ENCODE measurements around the gene SIPA1L3.

Gene SIPA1L3

DNA sequence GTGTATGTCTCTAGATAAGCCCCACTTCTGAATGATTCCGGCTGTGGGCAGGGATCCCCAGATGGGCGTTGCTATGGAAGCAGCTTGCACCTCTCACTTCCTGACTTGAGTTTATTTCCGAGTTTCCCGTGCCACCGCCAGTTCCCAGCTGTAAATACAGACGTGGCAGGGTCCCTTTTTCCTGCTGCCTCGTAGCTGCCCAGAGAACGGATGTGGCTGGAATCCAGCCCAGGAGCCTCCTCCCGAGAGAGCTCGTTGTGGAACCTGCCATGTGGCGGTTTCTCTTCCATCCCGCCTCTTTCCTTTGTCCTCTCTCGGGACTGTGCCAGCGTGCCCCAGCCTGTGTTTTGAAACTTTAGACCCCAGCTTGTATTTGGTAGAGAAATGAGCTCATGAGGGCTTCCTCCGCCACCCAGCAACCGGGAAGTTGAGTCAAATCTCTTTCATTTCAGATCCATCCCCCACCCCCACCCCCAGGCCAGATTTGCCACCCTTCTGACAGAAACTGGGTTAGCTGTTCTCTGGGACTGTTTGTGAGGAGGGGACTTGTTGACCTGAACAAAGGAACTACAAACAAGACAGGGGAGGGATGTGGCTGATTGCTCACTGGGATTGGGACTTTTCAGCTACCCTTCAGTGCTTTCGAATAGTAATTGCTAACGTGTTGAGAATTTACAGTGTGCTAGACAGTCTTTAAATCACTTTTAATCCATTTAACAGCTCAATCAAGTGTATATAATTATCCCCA lies 96.6 kb downstream of the SIPA1L3 start:
- Histone ChIP-seq H3K36me3 (ENCODE audit: control insufficient read depth in 4 of 4, insufficient read depth in 4 of 4, low read length in 3 of 4) (no peaks in the 10 kb centered on the region), H3K27me3 (replicated peaks in 2 of 5; ENCODE audit: control insufficient read depth in 4 of 5, insufficient read depth in 5 of 5, low read length in 4 of 5) (no peaks in the 10 kb centered on the region), H3K9me3 (ENCODE audit: control extremely low read depth in 1 of 5, control insufficient read depth in 4 of 5, insufficient read depth in 2 of 5, low read depth in 1 of 5, low read length in 4 of 5) (no peaks in the 10 kb centered on the region), H3K4me1 (ENCODE audit: control extremely low read depth in 1 of 4, control insufficient read depth in 4 of 4, insufficient read depth in 4 of 4, low read length in 3 of 4) (peaks cover 9 to 53% (median 43%) of the 10 kb centered on the region in 4 experiments), H3K27ac (ENCODE audit: insufficient read depth in 1 of 2, low read depth in 1 of 2, low read length in 2 of 2, poor library complexity in 1 of 2, severe bottlenecking in 2 of 2) (peak overlapping the region; percentile 72 to 84), H3K4me3 (ENCODE audit: control insufficient read depth in 1 of 7, extremely low read depth in 1 of 7, insufficient read depth in 4 of 7, low read depth in 2 of 7, low read length in 6 of 7) (peak overlapping the region in 6 of 7 experiments; percentile 31 to 72 (median 65))
- peak in 2 of 3 donors; percentile 82 to 87 for DNase-seq
- WGBS (ENCODE audit: insufficient coverage), result 0% methylated on average over 15 of the region's 18 CpGs
- POLR2A ChIA-PET, result interaction anchor here (0.5 to 3.1 kb wide), 7 partner anchors 12 to 102 kb away, joined by 3 to 14 read pairs (median 3); no protein-coding TSS in a partner anchor
- CTCF ChIA-PET, result interaction anchor here (0.6 to 4.4 kb wide), 15 partner anchors 9 to 631 kb away, joined by 3 to 23 read pairs (median 4); partner anchors contain the start of genes SIPA1L3 and WDR87

DNA sequence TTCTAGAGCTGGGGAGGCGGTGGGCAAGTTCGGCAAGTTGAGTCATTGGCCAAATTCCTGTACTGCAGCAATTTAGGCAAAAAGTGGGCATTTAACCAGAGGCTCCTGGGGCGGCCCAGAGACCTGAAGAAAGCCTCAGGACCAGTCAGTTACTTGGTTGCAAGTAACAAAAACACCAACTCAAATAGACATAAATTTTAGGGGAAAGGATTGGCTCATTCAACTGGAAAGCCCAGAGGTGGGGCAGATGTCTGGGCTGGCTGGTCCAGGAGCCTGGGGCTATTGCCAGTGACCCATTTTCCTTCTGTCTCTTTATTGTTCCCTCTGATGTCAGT lies 97.1 kb downstream of the SIPA1L3 start:
- Histone ChIP-seq H3K36me3 (ENCODE audit: control insufficient read depth in 4 of 4, insufficient read depth in 4 of 4, low read length in 3 of 4) (no peaks in the 10 kb centered on the region), H3K27me3 (replicated peaks in 2 of 5; ENCODE audit: control insufficient read depth in 4 of 5, insufficient read depth in 5 of 5, low read length in 4 of 5) (no peaks in the 10 kb centered on the region), H3K4me3 (ENCODE audit: control insufficient read depth in 1 of 7, extremely low read depth in 1 of 7, insufficient read depth in 4 of 7, low read depth in 2 of 7, low read length in 6 of 7) (peak overlapping the region in 6 of 7 experiments; percentile 31 to 72 (median 65)), H3K9me3 (ENCODE audit: control extremely low read depth in 1 of 5, control insufficient read depth in 4 of 5, insufficient read depth in 2 of 5, low read depth in 1 of 5, low read length in 4 of 5) (no peaks in the 10 kb centered on the region), H3K27ac (ENCODE audit: insufficient read depth in 1 of 2, low read depth in 1 of 2, low read length in 2 of 2, poor library complexity in 1 of 2, severe bottlenecking in 2 of 2) (peak overlapping the region; percentile 72 to 84), H3K4me1 (ENCODE audit: control extremely low read depth in 1 of 4, control insufficient read depth in 4 of 4, insufficient read depth in 4 of 4, low read length in 3 of 4) (peaks cover 9 to 53% (median 43%) of the 10 kb centered on the region in 4 experiments)
- no peak for DNase-seq
- ChIA-PET CTCF (interaction anchor here (1.0 to 4.4 kb wide), 10 partner anchors 8 to 103 kb away, joined by 3 to 23 read pairs (median 4); partner anchors contain the start of genes SIPA1L3 and WDR87), POLR2A (interaction anchor here (1.1 to 3.1 kb wide), 5 partner anchors 12 to 98 kb away, joined by 3 to 14 read pairs (median 4); no protein-coding TSS in a partner anchor)
- 50% methylated on average over 2 of the region's 3 CpGs for WGBS (ENCODE audit: insufficient coverage)

DNA sequence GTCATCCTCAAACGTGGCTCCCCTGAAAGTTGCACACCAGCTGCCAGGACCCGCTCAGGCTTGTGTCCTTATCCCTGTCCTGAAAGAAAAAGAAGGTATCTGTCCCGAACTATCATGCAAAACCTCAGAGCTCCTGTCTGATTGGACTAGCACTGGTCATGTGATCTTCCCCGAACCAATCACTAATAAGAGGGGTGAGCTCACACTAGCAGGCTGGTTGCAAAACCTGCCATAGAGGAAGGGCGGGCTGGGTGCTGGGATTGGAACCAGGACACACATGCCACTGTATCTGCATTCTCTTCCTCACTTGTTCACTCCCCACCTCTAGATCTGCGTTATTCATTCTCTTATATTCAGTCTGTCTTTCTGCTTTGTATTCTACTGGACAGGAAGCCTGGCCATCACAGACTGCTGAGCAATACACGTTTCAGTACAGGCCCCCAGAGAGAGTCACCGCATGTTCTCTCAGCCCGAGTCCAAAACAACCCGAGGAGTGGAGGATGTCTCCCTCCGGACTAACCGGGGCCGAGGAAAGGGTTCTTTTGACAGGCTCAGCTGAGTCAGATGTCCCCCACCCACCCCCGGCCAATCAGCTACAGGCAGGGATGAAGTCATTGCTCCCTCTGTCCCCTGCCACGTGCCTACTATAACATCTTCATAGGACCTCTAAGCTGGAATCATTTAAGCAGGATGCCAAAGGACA lies 97.7 kb downstream of the SIPA1L3 start:
- H3K9me3 ChIP-seq (ENCODE audit: control extremely low read depth in 1 of 5, control insufficient read depth in 4 of 5, insufficient read depth in 2 of 5, low read depth in 1 of 5, low read length in 4 of 5), result no peaks in the 10 kb centered on the region
- H3K27ac ChIP-seq (ENCODE audit: insufficient read depth in 1 of 2, low read depth in 1 of 2, low read length in 2 of 2, poor library complexity in 1 of 2, severe bottlenecking in 2 of 2), result peak overlapping the region; percentile 18 to 84
- POLR2A ChIA-PET, result interaction anchor here (1.1 to 3.1 kb wide), 4 partner anchors 13 to 99 kb away, joined by 3 to 14 read pairs (median 4); no protein-coding TSS in a partner anchor
- peak; percentile 63 to 81 (median 81) for DNase-seq
- peaks cover 10 to 53% (median 46%) of the 10 kb centered on the region in 4 experiments for H3K4me1 ChIP-seq (ENCODE audit: control extremely low read depth in 1 of 4, control insufficient read depth in 4 of 4, insufficient read depth in 4 of 4, low read length in 3 of 4)
- WGBS (ENCODE audit: insufficient coverage), result 62% methylated on average over 11 of the region's 15 CpGs
- H3K27me3 ChIP-seq (replicated peaks in 2 of 5; ENCODE audit: control insufficient read depth in 4 of 5, insufficient read depth in 5 of 5, low read length in 4 of 5), result no peaks in the 10 kb centered on the region
- CTCF ChIA-PET, result interaction anchor here (0.9 to 4.4 kb wide), 10 partner anchors 8 to 103 kb away, joined by 3 to 23 read pairs (median 4); partner anchors contain the start of genes SIPA1L3 and WDR87
- H3K36me3 ChIP-seq (ENCODE audit: control insufficient read depth in 4 of 4, insufficient read depth in 4 of 4, low read length in 3 of 4), result peaks cover 0 to 4% (median 0%) of the 10 kb centered on the region in 4 experiments
- H3K4me3 ChIP-seq (ENCODE audit: control insufficient read depth in 1 of 7, extremely low read depth in 1 of 7, insufficient read depth in 4 of 7, low read depth in 2 of 7, low read length in 6 of 7), result peak overlapping the region in 4 of 7 experiments; percentile 64 to 72 (median 69)

DNA sequence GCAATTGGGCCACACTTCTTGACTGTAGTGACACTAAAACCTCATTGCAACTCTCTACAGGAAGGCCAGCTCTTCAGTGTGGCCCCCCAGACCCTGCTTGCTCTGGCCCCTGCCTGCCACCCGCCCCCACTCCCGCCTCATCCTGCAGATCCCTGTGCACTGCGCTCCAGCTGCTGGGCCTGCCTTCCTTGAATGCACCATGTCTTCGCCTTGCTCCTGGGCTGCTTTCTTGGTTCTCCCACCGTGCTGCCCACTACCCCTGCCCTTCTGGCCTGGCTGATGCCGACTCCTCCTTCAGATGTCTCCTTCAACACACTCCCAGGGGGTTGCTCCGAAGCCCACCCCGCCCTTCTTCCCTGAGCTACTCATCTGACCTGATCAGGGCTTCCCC lies 98.2 kb downstream of the SIPA1L3 start:
- ChIA-PET CTCF (interaction anchor here (0.9 to 4.4 kb wide), 3 partner anchors 10 to 14 kb away, joined by 3 to 23 read pairs (median 4); no protein-coding TSS in a partner anchor), POLR2A (interaction anchor here (1.8 to 3.1 kb wide), 2 partner anchors 14 to 18 kb away, joined by 4 to 14 read pairs; no protein-coding TSS in a partner anchor)
- DNase-seq, result no peak
- Histone ChIP-seq H3K27ac (ENCODE audit: insufficient read depth in 1 of 2, low read depth in 1 of 2, low read length in 2 of 2, poor library complexity in 1 of 2, severe bottlenecking in 2 of 2) (peak overlapping the region; percentile 18 to 58), H3K27me3 (replicated peaks in 2 of 5; ENCODE audit: control insufficient read depth in 4 of 5, insufficient read depth in 5 of 5, low read length in 4 of 5) (no peaks in the 10 kb centered on the region), H3K9me3 (ENCODE audit: control extremely low read depth in 1 of 5, control insufficient read depth in 4 of 5, insufficient read depth in 2 of 5, low read depth in 1 of 5, low read length in 4 of 5) (no peaks in the 10 kb centered on the region), H3K4me3 (ENCODE audit: control insufficient read depth in 1 of 7, extremely low read depth in 1 of 7, insufficient read depth in 4 of 7, low read depth in 2 of 7, low read length in 6 of 7) (no peak overlapping the region), H3K4me1 (ENCODE audit: control extremely low read depth in 1 of 4, control insufficient read depth in 4 of 4, insufficient read depth in 4 of 4, low read length in 3 of 4) (peaks cover 12 to 51% (median 49%) of the 10 kb centered on the region in 4 experiments), H3K36me3 (ENCODE audit: control insufficient read depth in 4 of 4, insufficient read depth in 4 of 4, low read length in 3 of 4) (peaks cover 0 to 4% (median 0%) of the 10 kb centered on the region in 4 experiments)
- 90% methylated on average over 6 of the region's 8 CpGs for WGBS (ENCODE audit: insufficient coverage)

DNA sequence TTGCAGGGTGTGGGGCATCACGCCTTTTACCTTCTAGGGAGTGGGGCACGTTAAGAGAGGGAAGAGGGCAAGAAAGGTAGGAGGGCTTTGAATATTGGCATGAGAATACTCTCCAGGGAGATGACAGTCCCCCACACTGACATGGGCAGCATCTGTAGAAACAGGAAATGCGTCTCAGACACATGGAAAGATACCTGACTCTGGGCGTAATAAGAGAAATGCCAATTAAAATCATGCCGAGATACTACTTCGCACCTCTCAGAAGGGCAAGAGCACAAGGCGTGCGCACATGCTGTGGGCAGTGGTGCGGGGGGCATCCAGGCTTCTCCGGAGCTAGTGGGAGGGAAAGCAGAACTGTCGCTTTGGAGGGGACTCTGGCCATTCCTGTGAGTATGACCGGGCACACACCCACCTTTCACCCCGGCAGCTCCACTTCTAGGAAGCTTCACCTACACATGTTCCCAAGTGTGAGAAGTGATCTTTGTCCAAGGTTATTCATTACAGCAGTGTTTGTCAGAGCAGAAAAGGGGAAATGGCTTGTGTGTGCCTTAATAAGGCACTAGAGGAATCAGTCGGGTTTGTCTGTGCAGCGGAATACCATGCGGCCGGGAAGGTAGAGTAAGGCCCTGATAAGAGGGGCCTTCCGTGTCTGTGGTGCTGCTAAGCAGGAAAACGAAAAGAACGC lies 99.5 kb downstream of the SIPA1L3 start:
- H3K4me1 ChIP-seq (ENCODE audit: control extremely low read depth in 1 of 4, control insufficient read depth in 4 of 4, insufficient read depth in 4 of 4, low read length in 3 of 4), result peaks cover 12 to 51% (median 47%) of the 10 kb centered on the region in 4 experiments
- no peak overlapping the region for H3K27ac ChIP-seq (ENCODE audit: insufficient read depth in 1 of 2, low read depth in 1 of 2, low read length in 2 of 2, poor library complexity in 1 of 2, severe bottlenecking in 2 of 2)
- CTCF ChIA-PET, result interaction anchor here (4.4 kb wide), 1 partner anchor 13 kb away, joined by 23 read pairs; no protein-coding TSS in a partner anchor
- no peaks in the 10 kb centered on the region for H3K9me3 ChIP-seq (ENCODE audit: control extremely low read depth in 1 of 5, control insufficient read depth in 4 of 5, insufficient read depth in 2 of 5, low read depth in 1 of 5, low read length in 4 of 5)
- POLR2A ChIA-PET, result no interaction called here
- H3K36me3 ChIP-seq (ENCODE audit: control insufficient read depth in 4 of 4, insufficient read depth in 4 of 4, low read length in 3 of 4), result peaks cover 0 to 4% (median 0%) of the 10 kb centered on the region in 4 experiments
- peak in 1 of 3 donors; percentile 53 for DNase-seq
- WGBS (ENCODE audit: insufficient coverage), result 72% methylated on average over 18 of the region's 20 CpGs
- no peak overlapping the region for H3K4me3 ChIP-seq (ENCODE audit: control insufficient read depth in 1 of 7, extremely low read depth in 1 of 7, insufficient read depth in 4 of 7, low read depth in 2 of 7, low read length in 6 of 7)
- H3K27me3 ChIP-seq (replicated peaks in 2 of 5; ENCODE audit: control insufficient read depth in 4 of 5, insufficient read depth in 5 of 5, low read length in 4 of 5), result no peaks in the 10 kb centered on the region

DNA sequence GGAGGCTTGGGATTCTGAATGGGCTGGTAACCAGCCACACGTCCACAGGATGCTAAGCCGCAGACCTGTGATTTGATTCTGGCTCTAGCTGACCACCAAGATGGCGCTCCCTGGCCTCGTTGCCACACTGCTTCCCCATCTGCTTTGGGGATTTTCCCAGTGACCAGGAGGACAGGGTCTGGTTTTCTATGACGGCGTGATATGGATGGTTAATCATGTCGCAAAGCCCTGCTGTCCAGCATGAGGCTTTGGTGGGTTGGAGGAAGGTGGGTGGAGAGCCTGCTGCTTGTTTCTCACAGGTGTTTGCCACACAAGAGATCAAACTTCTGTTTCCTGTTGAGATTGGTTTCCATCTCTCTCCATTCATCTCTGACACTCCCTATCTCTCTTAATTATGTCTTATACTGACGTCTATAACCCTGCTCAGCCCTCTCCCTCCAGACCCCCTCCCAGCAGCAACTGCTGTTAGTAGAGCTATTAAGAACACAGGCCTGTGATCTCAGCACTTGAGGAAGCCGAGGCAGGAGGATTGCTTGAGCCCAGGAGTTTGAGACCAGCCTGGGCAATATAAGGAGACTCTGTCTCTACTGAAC lies 102.7 kb downstream of the SIPA1L3 start:
- no peaks in the 10 kb centered on the region for H3K27me3 ChIP-seq (replicated peaks in 2 of 5; ENCODE audit: control insufficient read depth in 4 of 5, insufficient read depth in 5 of 5, low read length in 4 of 5)
- POLR2A ChIA-PET, result no interaction called here
- H3K27ac ChIP-seq (ENCODE audit: insufficient read depth in 1 of 2, low read depth in 1 of 2, low read length in 2 of 2, poor library complexity in 1 of 2, severe bottlenecking in 2 of 2), result no peak overlapping the region
- H3K9me3 ChIP-seq (ENCODE audit: control extremely low read depth in 1 of 5, control insufficient read depth in 4 of 5, insufficient read depth in 2 of 5, low read depth in 1 of 5, low read length in 4 of 5), result no peaks in the 10 kb centered on the region
- no peak overlapping the region for H3K4me3 ChIP-seq (ENCODE audit: control insufficient read depth in 1 of 7, extremely low read depth in 1 of 7, insufficient read depth in 4 of 7, low read depth in 2 of 7, low read length in 6 of 7)
- CTCF ChIA-PET, result interaction anchor here (0.7 to 1.0 kb wide), 3 partner anchors 9 to 16 kb away, joined by 3 read pairs; no protein-coding TSS in a partner anchor
- peaks cover 0 to 4% (median 0%) of the 10 kb centered on the region in 4 experiments for H3K36me3 ChIP-seq (ENCODE audit: control insufficient read depth in 4 of 4, insufficient read depth in 4 of 4, low read length in 3 of 4)
- 86% methylated on average over 8 of the region's 9 CpGs for WGBS (ENCODE audit: insufficient coverage)
- peak in 1 of 3 donors; percentile 42 for DNase-seq
- H3K4me1 ChIP-seq (ENCODE audit: control extremely low read depth in 1 of 4, control insufficient read depth in 4 of 4, insufficient read depth in 4 of 4, low read length in 3 of 4), result peaks cover 8 to 44% (median 35%) of the 10 kb centered on the region in 4 experiments

All from common myeloid progenitor, CD34-positive (primary cell).